Epithelial cell of prostate (primary cell): ENCODE data around the gene GEMIN4.
"Not testable (repeated sequence)": the region's sequence is repeated elsewhere in the genome, so short reads cannot be mapped to it uniquely, and the experiment has no call there.

ENCODE experiments used
- DNase-seq: peaks from one replicate; pipeline ENCODE4 v3.0.0-alpha.2; 2011; ENCODE audit warnings: low read depth, low spot score
- H3K27ac ChIP-seq: fragments of 450-650 bp; 2 replicates; pipeline ENCODE4 v1.5.1; 2017; ENCODE audit warnings: mild to moderate bottlenecking

Gene GEMIN4

DNA sequence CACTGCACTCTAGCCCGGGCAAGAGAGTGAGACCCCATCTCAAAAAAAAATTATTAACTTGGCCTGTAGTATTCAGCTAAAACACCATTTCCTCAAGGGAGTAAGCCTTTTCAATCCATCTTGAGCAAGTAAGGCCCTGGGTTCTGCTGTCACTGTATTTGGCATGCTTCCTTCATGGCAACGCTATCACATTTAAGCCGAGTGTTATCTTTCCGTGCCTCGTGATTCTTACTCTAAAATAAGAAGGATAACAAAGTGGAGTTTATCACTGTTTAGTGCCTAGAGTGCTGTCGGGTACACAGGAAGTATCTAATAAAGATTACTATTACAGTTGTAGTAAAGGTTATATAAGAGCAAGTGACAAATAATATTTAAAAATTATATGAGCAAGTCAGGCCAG lies 46.2 kb downstream of the GEMIN4 start:
- DNase-seq, result no peak
- no peak overlapping the region for H3K27ac ChIP-seq

DNA sequence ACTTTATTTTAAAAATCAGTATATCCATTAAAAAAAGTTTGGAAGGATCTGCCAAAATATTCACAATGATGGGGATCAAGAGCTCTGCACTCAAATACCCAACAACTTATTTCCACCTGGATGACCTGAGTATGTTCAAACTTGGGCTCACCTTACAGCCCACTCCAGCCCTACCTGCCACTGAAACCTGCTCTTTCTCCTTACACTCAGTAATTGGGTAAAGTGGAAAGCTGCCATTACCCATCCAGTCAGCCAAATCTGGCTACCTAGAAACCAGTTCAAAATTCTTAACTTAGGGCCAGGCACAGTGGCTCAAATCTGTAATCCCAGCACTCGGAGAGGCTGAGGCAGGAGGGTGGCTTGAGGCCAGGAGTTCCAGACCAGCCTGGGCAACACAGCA lies 47.1 kb downstream of the GEMIN4 start:
- H3K27ac ChIP-seq, result no peak overlapping the region
- DNase-seq, result no peak

DNA sequence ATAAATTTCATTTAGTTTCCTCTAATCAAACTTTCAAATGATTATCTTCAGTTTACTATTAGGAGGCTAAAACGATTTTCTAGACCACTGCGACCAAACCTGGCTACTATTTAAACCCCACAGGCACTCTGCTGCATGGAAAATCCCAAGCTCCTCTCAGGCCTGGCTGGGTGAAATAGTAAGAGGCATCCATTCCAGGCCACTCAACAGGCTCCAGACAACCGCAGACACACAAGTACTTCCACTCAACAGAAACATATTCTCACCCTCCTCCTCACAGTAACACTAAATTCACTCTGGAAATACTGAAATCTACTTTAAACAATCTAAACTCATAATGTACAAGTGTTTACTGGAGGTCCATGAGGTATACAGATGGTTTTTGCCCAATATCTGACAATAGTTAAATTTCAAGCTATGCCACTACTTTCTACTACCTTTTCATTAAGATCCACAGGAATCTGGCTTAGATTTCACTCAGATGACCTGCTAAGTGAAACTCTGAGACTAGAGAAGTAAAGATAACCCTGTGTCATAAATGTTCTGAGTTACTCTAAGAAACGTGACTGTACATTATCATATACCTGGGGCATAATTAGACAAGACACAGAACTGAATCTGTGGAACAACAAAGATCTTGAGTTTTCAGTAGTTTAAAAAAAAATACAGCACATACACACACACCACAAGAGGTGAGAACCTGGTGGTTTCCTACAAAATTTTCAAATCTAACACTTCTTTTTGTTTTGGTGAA lies 47.8 kb downstream of the GEMIN4 start:
- no peak for DNase-seq
- no peak overlapping the region for H3K27ac ChIP-seq

DNA sequence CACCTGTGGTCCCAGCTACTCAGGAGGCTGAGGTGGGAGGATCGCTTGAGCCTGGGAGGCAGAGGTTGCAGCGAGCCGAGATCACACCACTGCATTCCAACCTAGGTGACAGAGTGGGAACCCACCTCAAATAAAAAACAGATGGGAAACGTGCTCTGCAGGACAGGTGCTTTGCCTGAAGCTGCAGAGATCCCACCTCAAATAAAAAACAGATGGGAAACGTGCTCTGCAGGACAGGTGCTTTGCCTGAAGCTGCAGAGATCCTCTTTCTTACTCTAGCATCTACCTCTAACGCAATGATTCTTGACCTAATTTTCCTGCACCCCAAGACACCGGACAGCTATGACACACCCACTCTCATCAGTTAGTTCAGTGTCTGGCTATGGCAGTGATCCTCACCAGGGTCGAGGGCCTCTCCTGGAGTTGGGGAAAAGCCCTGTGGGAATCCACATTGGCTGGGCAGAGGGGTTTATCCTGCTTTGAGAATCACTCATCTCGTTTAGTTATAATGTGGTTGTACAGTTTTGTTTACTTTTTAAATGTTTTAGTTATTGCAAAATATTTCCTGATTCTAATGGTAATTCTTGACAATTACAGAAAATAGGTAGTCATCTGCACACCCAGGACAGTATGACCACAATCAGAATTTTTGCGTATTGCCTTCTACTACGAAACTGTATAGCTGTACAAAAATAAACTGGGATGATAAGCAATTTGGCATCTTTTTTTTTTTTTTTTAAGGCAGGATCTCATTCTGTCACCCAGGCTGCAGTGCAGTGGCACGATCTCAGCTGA lies 48.8 kb downstream of the GEMIN4 start:
- H3K27ac ChIP-seq, result no peak overlapping the region
- no peak for DNase-seq

DNA sequence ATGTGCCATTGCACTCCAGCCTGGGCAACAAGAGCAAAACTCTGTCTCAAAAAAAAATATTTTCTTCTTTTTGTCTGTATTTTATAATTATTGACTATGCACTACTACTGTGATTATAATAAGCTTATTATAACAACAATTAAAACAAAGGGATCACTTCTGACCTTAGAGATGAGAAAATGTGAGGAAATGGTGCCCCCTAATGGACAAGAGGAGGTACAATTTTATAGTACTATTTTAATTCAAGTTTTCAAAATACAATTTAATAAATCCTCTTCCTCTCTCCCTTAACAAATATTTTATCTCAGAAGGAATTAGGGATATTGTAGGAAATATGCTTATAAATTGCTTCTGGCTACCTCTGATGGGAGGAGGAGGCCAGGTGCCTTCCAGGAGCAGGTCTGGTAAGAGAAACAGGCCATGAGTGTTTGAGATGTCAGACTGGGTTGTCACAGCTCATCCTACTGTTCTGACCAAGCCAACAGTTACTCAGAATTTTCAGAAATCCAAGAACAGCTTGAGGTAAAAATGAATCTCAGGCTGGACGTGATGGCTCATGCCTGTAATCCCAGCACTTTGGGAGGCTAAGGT lies 51.5 kb downstream of the GEMIN4 start:
- H3K27ac ChIP-seq, result no peak overlapping the region
- no peak for DNase-seq

DNA sequence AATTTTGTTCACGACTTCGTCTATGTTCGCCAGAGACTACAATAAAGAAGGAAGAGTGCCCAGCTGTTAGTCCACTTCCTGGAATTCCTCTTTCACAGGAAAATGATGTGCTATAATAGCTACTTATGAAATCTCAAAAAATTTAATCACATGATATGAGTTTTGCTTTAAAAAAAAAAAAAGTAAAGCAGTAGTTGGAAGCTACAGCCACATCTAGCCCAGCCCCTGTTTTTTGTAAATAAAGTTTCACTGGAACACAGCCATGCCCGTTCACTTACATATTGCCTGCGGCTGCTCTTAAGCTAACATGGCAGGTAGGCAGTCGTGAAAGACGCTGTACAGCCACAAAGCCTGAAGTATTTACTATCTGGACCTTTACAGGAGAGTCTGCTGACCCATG lies 52.7 kb downstream of the GEMIN4 start:
- no peak for DNase-seq
- H3K27ac ChIP-seq, result no peak overlapping the region

DNA sequence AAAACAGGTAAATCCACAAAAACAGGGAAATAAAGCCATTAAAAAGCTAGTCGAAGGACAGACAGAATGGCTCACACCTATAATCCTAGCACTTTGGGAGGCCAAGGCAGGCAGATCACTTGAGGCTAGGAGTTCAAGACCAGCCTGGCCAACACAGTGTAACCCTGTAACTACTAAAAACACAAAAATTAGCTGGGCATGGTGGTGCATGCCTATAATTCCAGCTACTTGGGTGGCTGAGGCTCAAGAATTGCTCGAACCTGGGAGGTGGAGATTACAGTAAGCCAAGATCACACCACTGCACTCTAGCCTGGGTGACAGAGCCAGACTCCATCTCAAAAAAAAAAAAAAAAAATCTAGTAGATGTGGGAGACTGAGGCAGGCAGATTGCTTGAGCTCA lies 54.0 kb downstream of the GEMIN4 start:
- DNase-seq, H3K27ac ChIP-seq: not testable (repeated sequence)

DNA sequence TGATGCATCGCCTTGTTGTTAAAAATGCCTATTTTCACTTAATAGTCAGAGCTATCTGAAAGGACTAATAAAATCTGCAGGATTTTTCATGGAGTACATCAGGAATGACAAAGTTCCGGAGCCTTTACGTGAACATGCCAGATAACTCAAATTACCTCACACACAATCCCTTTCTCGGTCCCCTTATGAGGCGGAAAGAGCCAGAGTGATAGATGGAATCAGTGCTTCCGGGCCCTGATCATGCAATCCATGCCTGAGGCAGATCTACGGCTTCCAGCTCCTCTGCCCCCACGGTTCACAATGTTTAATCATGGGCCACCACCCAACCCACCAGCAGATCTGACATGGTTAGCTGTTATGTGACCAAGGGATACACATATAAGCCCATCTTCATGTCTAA lies 54.4 kb downstream of the GEMIN4 start:
- DNase-seq, result no peak
- H3K27ac ChIP-seq, result no peak overlapping the region

DNA sequence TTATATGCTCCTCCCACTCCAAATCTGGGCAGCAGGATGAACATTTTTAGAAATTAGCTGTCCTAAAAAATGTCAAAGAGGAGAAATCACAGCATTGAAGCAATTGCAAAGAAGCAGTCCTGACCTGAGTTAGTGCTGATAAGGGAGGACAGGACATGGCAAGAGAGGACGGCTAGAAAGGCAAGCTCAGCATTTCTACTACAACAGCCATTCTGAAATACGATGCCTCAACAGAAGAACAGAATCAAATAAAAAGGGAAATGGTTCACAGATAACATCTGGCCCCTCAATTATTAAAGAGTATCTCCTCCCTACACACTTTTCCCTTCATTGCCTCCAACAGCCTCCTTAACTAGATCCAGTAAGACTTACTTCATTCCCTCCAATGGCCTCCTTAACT lies 55.7 kb downstream of the GEMIN4 start:
- no peak overlapping the region for H3K27ac ChIP-seq
- DNase-seq, result no peak
